ENCODE measurements around the gene NPIPB2.

Gene NPIPB2

GRCh38 chr16:11896486-11897176 is 45.2 kb downstream of the NPIPB2 start:
- DNase-seq = no peak

GRCh38 chr16:11893571-11893970 is 48.3 kb downstream of the NPIPB2 start:
- no peak for DNase-seq

GRCh38 chr16:11892761-11893160 is 49.1 kb downstream of the NPIPB2 start:
- DNase-seq = no peak

DNA sequence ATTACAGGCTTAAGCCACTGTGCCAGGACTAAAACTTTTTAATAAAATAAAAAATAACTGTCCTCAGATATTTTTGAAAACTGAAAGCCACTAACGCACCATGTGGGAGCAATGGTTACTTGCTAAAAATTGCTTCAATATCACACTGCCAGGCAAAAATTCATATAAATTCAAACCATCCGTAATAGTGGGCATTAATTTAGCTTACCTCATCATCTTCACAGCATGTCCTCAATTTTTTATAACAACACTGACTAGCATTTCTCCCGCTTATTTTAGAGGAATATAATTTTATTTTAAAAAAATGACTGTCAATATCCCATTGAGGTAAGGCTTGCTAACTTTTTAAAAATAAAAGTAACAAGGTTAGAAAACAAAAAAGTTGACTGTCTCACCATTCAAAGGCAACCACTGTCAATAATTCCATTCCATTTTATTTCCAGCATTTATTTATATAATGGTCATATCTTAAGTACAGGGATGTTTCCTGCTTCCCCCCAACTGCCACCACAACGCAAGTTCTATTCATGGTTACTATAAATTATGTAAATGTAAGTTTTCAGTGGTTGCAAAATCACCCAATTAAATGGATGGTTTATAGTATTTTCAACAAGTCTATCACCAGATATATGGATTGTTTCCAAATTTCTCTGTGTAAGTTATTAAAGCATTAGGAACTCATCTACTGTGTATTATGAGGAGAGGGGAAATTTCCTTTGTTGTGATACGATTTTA is 51.4 kb downstream of the NPIPB2 start:
- DNase-seq = no peak

GRCh38 chr16:11886881-11887280 is 55.0 kb downstream of the NPIPB2 start:
- no peak for DNase-seq

DNA sequence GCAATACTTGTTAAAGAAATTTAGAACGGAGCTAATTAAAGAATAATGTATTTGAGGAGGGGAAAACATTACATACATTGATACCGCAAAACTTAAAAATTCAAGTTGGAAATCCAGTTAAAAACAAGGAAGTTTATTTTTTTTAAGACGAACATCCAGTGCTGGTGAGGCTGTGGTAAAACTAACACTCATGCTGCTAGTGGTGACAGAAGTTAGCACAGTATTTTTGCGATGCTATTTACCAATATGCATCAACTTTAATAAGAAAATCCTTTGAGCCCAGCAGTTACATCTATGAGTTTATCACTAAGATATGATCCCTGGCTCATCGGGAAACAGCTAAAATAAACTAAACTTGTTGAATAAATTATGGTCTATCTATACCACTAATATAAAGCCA is 57.8 kb downstream of the NPIPB2 start:
- DNase-seq = no peak

- no peak for DNase-seq
Measured at GRCh38 chr16:11880007-11880406, 61.8 kb downstream of the NPIPB2 start.

- no peak for DNase-seq
Measured at GRCh38 chr16:11877374-11877773, 64.5 kb downstream of the NPIPB2 start.
